ENCODE measurements around the gene USP11. TPM values are rescaled to one million over a fixed set of nuclear protein-coding genes. Genes with fewer than 3 reads are reported as not detected.

Gene USP11
- total and polyA plus RNA-seq, 2 of the 8 experiments (the other 6 are each of a cell fraction or from before 2014, with no cell fraction given) = 40.9 to 84.0 TPM

- TF ChIP-seq ATF3 (IDR thresholded peaks at IDR 0.05; ENCODE audit: insufficient read depth, low read depth, low read length) (no peak), CBX8 (IDR thresholded peaks at IDR 0.05; ENCODE audit: borderline replicate concordance, low read depth, low read length) (no peak), SIRT6 (IDR thresholded peaks at IDR 0.05; ENCODE audit: low read length) (no peak), E2F6 (IDR thresholded peaks at IDR 0.05) (no peak), PHF8 (conservative IDR thresholded peaks at IDR 0.05; ENCODE audit: low read depth, low read length) (no peak)
Observed at GRCh38 chrX:47202877-47203276, 29.9 kb upstream of the USP11 start (continued).

Data from H1 (cell line).